Nephron progenitor cell (in vitro differentiated cells): ENCODE data around the gene ZNF503.
"Not testable (repeated sequence)": the region's sequence is repeated elsewhere in the genome, so short reads cannot be mapped to it uniquely, and the experiment has no call there.

Experiments used
- DNase-seq: peaks from one replicate; pipeline ENCODE4 v3.0.0; 2021
- H3K27ac Mint-ChIP-seq: 2 replicates; pipeline ENCODE4 v1.8.0; 2021; ENCODE audit warnings: mild to moderate bottlenecking, moderate library complexity, mixed read lengths
- H3K27me3 Mint-ChIP-seq: 2 replicates; pipeline ENCODE4 v1.8.0; 2021; ENCODE audit warnings: mild to moderate bottlenecking, low read depth, mixed read lengths; ENCODE audit not compliant: poor library complexity
- H3K36me3 Mint-ChIP-seq: 2 replicates; pipeline ENCODE4 v1.8.0; 2021; ENCODE audit warnings: low read depth, mixed read lengths
- H3K4me1 Mint-ChIP-seq: 2 replicates; pipeline ENCODE4 v1.8.0; 2021; ENCODE audit warnings: mixed read lengths
- H3K4me3 Mint-ChIP-seq: 2 replicates; pipeline ENCODE4 v1.8.0; 2021; ENCODE audit warnings: mild to moderate bottlenecking, moderate library complexity, mixed read lengths
- H3K9me3 Mint-ChIP-seq: 2 replicates; pipeline ENCODE4 v1.8.0; 2021; ENCODE audit warnings: mild to moderate bottlenecking, moderate library complexity, mixed read lengths
- CTCF ChIP-seq: fragments of 200-600 bp; sonication (generic); IDR thresholded peaks from 2 replicates; pipeline ENCODE4 v1.5.0; 2021; ENCODE audit warnings: antibody characterized with exemption

The ZNF503 gene

GRCh38 chr10:75377869-75378268, 23.7 kb downstream of the ZNF503 start:
- no peaks in the 10 kb centered on the region for H3K9me3 Mint-ChIP-seq
- no peak for TF ChIP-seq CTCF
- H3K27ac Mint-ChIP-seq = no peak overlapping the region
- no peaks in the 10 kb centered on the region for H3K36me3 Mint-ChIP-seq
- no peak for DNase-seq
- H3K4me1 Mint-ChIP-seq = peaks cover 42% of the 10 kb centered on the region
- H3K4me3 Mint-ChIP-seq = no peak overlapping the region
- H3K27me3 Mint-ChIP-seq = peaks cover 44% of the 10 kb centered on the region

DNA sequence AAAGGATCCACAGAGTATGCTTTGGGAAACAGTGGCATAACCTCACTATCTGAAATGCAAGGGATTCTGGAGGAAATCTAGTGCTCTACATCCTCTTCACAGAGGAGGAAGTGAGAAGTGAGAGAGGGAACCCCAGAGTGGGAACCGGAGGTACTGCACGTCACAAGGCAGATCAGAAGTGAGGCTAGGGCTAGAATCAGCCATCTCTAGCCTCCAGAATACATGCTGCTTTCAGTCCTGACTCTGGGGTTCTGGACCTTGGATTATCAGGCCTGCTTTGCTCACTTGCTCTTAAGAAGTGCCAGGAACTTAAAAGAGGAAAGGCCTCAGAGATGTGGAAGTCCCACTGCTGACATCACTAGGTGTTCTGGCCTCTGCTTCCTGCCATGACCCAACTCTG, 25.7 kb downstream of the ZNF503 start:
- Mint-ChIP-seq H3K27me3 (peaks cover 58% of the 10 kb centered on the region), H3K4me1 (peaks cover 39% of the 10 kb centered on the region), H3K27ac (no peak overlapping the region), H3K9me3 (no peaks in the 10 kb centered on the region), H3K4me3 (no peak overlapping the region), H3K36me3 (no peaks in the 10 kb centered on the region)
- no peak for TF ChIP-seq CTCF
- DNase-seq = no peak

- Mint-ChIP-seq H3K36me3 (peaks cover 9% of the 10 kb centered on the region), H3K4me3 (no peak overlapping the region), H3K9me3 (peaks cover 10% of the 10 kb centered on the region), H3K4me1 (peaks cover 26% of the 10 kb centered on the region), H3K27ac (peak overlapping the region; percentile 54), H3K27me3 (peaks cover 47% of the 10 kb centered on the region)
- DNase-seq = no peak
- TF ChIP-seq CTCF = no peak
Observed at GRCh38 chr10:75371010-75371409, 30.6 kb downstream of the ZNF503 start.

GRCh38 chr10:75369838-75370237, 31.7 kb downstream of the ZNF503 start:
- peaks cover 37% of the 10 kb centered on the region for H3K4me1 Mint-ChIP-seq
- DNase-seq, H3K4me3 Mint-ChIP-seq, H3K36me3 Mint-ChIP-seq, H3K27ac Mint-ChIP-seq, H3K9me3 Mint-ChIP-seq: not testable (repeated sequence)
- peaks cover 45% of the 10 kb centered on the region for H3K27me3 Mint-ChIP-seq

DNA sequence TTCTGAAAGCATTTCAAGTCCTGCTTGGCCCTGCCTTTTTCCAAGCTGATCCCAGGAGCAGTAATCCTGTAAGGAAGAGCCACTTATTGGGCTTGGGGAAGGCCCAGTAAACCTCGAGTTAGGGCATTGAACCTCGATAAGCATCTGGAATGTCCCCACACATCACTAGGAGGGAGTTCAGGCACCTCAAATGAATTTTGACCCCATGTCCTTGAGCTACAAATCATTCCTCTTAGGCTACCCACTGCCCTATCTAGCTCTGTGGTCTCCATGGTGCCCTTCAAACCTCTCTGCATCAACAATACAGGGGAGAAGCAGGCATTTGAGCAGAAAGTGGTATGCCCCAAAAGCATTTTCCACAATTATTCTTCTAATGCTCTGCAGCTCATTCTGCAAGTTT, 33.7 kb downstream of the ZNF503 start:
- Mint-ChIP-seq H3K4me1 (peaks cover 48% of the 10 kb centered on the region), H3K27me3 (peaks cover 30% of the 10 kb centered on the region), H3K27ac (peak overlapping the region; percentile 83), H3K36me3 (peaks cover 9% of the 10 kb centered on the region), H3K4me3 (no peak overlapping the region), H3K9me3 (peaks cover 10% of the 10 kb centered on the region)
- no peak for DNase-seq
- no peak for TF ChIP-seq CTCF

DNA sequence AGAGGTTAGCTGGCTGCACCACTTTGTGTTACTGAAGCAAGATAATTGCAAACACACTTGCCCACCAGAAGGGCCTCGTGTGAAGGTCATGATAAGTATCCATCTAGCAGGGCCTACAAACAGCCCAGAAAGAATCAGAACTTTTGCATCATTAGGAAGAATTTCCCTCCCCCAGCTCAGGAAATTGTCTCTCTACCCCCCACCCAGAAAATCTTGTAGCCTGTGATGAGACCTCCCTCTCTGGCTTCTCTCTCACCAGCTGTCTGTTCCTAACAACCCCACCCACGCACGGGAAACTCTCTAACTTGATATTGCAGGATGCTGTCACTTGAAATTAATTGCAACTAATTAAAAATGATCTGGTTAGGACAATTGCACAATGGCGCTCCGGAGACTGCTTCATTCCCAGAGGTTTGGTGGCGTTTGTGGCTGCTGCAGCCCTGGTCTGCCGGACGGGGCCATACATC, 34.5 kb downstream of the ZNF503 start:
- peak; percentile 16 for DNase-seq
- Mint-ChIP-seq H3K9me3 (peaks cover 10% of the 10 kb centered on the region), H3K27me3 (peaks cover 24% of the 10 kb centered on the region), H3K4me1 (peaks cover 52% of the 10 kb centered on the region), H3K36me3 (peaks cover 9% of the 10 kb centered on the region), H3K27ac (peak overlapping the region; percentile 44), H3K4me3 (peak overlapping the region; percentile 52)
- TF ChIP-seq CTCF = no peak
